Omental fat pad (tissue), 4 donors: ENCODE data around the gene PWWP2B. TPM values are rescaled to one million over a fixed set of nuclear protein-coding genes. Genes with fewer than 3 reads are reported as not detected.

Experiments used
- ATAC-seq: fragments of 150-250 bp; one replicate; pipeline ENCODE4 v1.9.1; 2016; ENCODE audit warnings: mild to moderate bottlenecking, moderate library complexity; ENCODE audit not compliant: low FRiP score
- DNase-seq: peaks from one replicate; pipeline ENCODE4 v3.0.0-alpha.2; 2019; ENCODE audit warnings: low spot score
- CTCF ChIP-seq, 3 donors: fragments of 450-650 bp; IDR thresholded peaks; one replicate each; pipeline ENCODE4 v1.5.1; 2016 to 2017; ENCODE audit warnings: antibody characterized with exemption in 3 of 3, mild to moderate bottlenecking in 3 of 3, moderate library complexity in 2 of 3
- total RNA-seq, 4 donors: library from RNA; depleted of rRNA; stranded (reverse); fragments of >200 nt; gene quantifications; one replicate each; pipeline ENCODE4 v1.1.0, GENCODE V29; 2016

PWWP2B gene
- total RNA-seq, 4 donors from 2014 or later, result 6.0 to 24.4 (median 12.2) TPM

- ATAC-seq, result no peak
- DNase-seq, result no peak
- no peak for TF ChIP-seq CTCF (IDR thresholded peaks at IDR 0.05)
These were observed 8.5 kb downstream of the PWWP2B start for GRCh38 chr10:132405463-132405991.

- TF ChIP-seq CTCF (IDR thresholded peaks at IDR 0.05), result no peak
- DNase-seq, result no peak
- ATAC-seq, result no peak
These were observed 9.2 kb downstream of the PWWP2B start for GRCh38 chr10:132406181-132406580.

- DNase-seq, result no peak
- ATAC-seq, result no peak
- no peak for TF ChIP-seq CTCF (IDR thresholded peaks at IDR 0.05)
These were observed 9.8 kb downstream of the PWWP2B start for GRCh38 chr10:132406750-132407149.

- ATAC-seq (no peak), DNase-seq (no peak)
- TF ChIP-seq CTCF (IDR thresholded peaks at IDR 0.05), result no peak
These were observed 10.3 kb downstream of the PWWP2B start for GRCh38 chr10:132407243-132407746.

GRCh38 chr10:132407846-132408278, 10.9 kb downstream of the PWWP2B start:
- ATAC-seq (peak; percentile 48), DNase-seq (no peak)

GRCh38 chr10:132408367-132408781, 11.4 kb downstream of the PWWP2B start:
- ATAC-seq (no peak), DNase-seq (no peak)
- TF ChIP-seq CTCF (IDR thresholded peaks at IDR 0.05), result no peak

More at GRCh38 chr10:132407846-132408278, 10.9 kb downstream of the PWWP2B start:
- TF ChIP-seq CTCF (IDR thresholded peaks at IDR 0.05), result no peak
